GM18502 (cell line): ENCODE measurements around the gene HAPLN3.

Experiments used
- ATAC-seq: cut with Tn5 transposase; IDR thresholded peaks from one replicate; pipeline ENCODE4 v1.9.1; 2021; ENCODE audit warnings: mild to moderate bottlenecking; ENCODE audit not compliant: unreplicated experiment, poor library complexity

Gene HAPLN3

GRCh38 chr15:88835119-88835518 lies 60.2 kb downstream of the HAPLN3 start:
- ATAC-seq = no peak

GRCh38 chr15:88834211-88834812 lies 61.0 kb downstream of the HAPLN3 start:
- no peak for ATAC-seq

GRCh38 chr15:88833731-88834100 lies 61.6 kb downstream of the HAPLN3 start:
- no peak for ATAC-seq

- no peak for ATAC-seq
These were observed 62.3 kb downstream of the HAPLN3 start for GRCh38 chr15:88832820-88833730.

- no peak for ATAC-seq
These were observed 65.3 kb downstream of the HAPLN3 start for GRCh38 chr15:88830016-88830415.

GRCh38 chr15:88828791-88829190 lies 66.6 kb downstream of the HAPLN3 start:
- ATAC-seq = no peak
